ENCODE results near the gene TK1.

Gene TK1

GRCh38 chr17:78219396-78220150 is 32.7 kb upstream of the TK1 start:
- DNase-seq (ENCODE audit: low spot score) = no peak

DNA sequence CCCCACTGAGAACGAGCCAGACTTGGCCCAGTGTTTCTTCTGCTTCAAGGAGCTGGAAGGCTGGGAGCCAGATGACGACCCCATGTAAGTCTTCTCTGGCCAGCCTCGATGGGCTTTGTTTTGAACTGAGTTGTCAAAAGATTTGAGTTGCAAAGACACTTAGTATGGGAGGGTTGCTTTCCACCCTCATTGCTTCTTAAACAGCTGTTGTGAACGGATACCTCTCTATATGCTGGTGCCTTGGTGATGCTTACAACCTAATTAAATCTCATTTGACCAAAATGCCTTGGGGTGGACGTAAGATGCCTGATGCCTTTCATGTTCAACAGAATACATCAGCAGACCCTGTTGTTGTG is 27.8 kb upstream of the TK1 start:
- no peak for DNase-seq (ENCODE audit: low spot score)

GRCh38 chr17:78214016-78214705 is 27.3 kb upstream of the TK1 start, which contains the start of gene BIRC5:
Gene BIRC5 (plus strand): TSS chr17:78214253. CDS start chr17:78214317, 64 bp downstream.
- peak; percentile 89 for DNase-seq (ENCODE audit: low spot score)

DNA sequence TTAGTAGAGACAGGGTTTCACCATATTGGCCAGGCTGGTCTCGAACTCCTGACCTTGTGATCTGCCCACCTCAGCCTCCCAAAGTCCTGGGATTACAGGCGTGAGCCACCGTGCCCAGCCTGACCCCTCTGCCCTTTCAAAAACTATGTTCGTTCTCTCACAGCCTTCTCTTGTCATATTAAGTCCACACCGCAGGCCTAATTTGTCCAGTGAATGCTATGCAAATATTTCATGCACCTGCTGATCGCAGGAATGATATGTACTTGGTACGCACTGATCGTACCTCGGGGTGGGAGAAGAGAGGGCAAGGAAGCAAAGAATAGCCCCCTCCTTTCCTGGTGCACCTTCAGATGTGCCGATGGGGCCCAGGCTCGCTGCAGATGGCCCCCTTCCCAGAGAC is 24.2 kb upstream of the TK1 start:
- no peak for DNase-seq (ENCODE audit: low spot score)

- DNase-seq (ENCODE audit: low spot score) = no peak
Measured at GRCh38 chr17:78210111-78210510, 23.3 kb upstream of the TK1 start.

DNA sequence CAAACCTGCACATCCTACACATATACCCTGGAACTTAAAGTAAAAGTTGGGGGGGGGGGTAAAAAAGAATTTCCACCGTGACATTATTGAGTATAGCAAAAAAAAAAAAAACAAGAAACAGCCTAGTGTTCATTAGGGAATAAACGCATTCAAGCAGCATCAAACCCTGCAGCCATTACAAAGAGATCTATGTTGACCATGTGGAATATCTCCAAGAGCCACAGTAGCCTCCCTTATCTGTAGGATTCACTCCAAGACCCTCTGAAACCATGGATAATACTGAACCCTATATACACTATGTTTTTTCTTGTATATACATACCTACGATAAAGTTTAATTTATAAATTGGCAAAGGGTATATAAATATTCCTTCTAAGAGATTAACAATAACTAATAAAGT is 21.6 kb upstream of the TK1 start:
- no peak for DNase-seq (ENCODE audit: low spot score)

- no peak for DNase-seq (ENCODE audit: low spot score)
Measured at GRCh38 chr17:78206298-78206697, 19.4 kb upstream of the TK1 start.

DNA sequence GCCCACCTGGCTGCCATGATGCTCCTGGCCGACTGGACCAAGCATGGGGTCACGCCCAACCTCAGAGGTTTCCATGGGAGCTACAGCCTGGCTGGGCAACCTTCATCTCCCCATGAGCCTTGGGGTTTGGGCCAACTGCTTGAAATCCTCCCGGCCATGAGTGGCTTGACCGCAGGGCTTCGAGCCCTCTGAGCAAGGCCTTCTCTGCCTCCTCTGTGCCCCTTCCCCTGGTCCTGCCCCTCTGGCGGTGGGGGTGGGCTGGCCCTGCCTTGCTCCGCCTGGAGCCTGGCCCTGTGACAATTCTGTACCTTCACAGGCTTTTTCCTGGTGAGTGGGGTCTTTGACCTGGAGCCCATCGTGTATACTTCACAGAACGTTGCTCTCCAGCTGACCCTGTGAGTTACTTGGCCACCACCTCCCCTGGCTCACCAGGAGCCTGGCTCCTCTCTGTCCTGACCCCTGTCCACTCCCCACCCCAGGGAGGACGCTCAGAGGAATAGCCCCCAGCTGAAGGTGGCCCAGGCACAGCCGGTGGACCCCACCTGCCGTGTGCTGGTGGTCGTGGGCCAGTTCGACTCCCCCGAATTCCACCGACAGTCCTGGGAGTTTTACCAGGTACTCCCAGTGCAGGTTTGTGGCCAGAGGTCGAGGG is 18.4 kb upstream of the TK1 start:
- no peak for DNase-seq (ENCODE audit: low spot score)

DNA sequence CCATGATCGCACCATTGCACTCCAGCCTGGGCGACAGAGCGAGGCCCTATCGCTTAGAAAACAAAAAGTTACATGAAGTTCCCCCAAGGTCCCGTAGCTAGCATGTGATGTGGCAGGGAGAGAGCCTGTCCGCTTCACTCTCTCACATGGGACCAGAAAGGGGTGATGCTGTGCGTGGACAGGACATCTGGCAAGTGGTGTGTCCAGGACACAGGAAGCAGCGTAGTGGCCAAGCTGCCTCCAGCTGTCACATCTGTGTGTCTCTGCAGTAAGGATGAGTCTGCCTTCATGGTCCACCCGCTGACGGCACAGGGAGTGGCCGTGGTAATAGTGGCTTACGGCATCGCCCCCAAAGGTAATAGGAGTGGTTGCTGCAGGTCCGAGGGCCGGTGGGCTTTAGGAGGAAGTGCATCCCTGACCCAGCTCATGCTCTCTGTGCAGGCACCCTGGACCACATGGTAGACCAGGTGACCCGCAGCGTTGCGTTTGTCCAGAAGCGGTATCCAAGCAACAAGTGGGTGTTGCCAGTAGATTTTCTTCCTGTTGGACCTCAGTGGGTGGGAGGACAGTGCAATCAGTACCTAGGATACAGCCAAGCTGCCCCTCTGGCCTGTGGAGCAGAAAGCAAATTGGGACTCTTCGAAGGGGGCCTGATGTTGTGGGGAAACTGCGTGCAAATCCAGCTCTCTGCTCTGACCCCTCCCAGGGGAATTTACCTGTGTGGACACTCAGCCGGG is 17.7 kb upstream of the TK1 start:
- DNase-seq (ENCODE audit: low spot score) = no peak

- DNase-seq (ENCODE audit: low spot score) = no peak
Measured at GRCh38 chr17:78202666-78203065, 15.8 kb upstream of the TK1 start.

- DNase-seq (ENCODE audit: low spot score) = no peak
Measured at GRCh38 chr17:78200451-78200850, 13.6 kb upstream of the TK1 start.

GRCh38 chr17:78197147-78197832 is 10.4 kb upstream of the TK1 start:
- no peak for DNase-seq (ENCODE audit: low spot score)

GRCh38 chr17:78196716-78197115 is 9.9 kb upstream of the TK1 start:
- no peak for DNase-seq (ENCODE audit: low spot score)

DNA sequence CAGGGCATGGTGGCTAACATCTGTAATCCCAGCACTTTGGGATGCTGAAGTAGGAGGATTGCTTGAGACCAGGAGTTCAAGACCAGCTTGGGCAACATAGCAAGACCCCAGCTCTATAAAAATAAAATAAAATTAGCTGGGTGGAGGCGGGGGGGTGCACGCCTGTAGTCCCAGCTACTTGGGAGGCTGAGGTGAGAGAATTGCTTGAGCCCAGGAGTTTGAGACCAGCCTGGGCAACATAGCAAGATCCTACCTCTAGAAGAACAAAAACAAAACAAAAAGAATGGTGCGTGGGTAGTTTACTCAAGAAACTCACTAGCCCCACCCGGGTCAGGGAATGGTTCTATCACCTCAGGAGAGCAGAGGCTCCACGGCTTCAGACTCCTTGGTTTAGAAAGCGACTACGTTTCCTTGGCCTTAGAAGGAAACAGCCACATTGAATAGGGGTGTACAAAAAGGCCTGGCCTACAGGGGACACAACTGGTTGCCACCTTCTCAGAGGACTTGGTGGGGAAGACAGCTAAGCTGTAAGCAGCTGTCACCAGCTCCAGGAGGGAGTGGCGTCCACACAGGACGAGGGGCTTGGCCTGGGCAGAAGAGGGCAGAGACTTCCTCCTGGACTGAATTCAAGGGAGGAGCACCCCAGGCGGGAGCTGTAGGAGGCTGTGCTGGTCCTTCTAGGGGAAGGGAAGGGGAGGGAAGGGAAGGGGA is 716 bp downstream of the TK1 start:
- peak; percentile 77 for DNase-seq (ENCODE audit: low spot score)

DNA sequence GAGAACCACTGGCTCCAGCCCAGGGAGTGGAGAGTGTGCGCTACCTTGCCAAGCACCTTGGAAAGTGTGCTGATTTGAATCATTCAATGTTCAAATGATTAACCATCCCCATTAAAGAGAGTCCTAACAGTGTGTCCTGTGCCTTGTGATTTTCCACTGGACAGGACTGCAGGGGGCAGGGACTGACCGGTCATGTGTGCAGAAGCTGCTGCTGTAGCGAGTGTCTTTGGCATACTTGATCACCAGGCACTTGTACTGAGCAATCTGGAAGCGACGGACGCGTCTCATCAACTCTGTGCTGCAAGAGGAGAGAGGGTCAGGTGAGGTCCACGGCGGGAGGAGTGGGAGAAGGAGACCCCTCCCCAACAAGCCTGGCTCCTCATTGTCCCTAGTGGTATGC is 2.0 kb downstream of the TK1 start:
- no peak for DNase-seq (ENCODE audit: low spot score)

- no peak for DNase-seq (ENCODE audit: low spot score)
Measured at GRCh38 chr17:78184351-78184750, 2.5 kb downstream of the TK1 start.

DNA sequence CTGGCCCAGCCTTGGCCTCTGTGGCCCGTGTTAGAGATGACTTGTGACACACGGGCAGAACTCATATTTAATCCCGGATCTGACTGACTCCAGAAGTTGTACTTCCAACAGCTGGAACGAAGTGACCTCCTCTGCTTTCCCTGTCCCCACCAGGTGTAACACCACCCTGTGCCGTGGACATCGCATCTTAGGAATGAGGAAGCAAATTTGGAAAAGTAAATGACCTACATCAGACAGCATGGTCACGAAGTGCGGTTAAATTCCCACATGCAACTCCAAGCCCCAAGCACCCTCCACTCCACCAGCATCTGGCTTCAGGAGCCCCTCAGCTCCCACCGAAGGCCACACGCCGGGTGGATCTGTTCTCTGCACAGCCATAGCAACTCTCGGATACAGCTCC is 2.9 kb downstream of the TK1 start:
- DNase-seq (ENCODE audit: low spot score) = no peak

- DNase-seq (ENCODE audit: low spot score) = no peak
Measured at GRCh38 chr17:78182504-78182903, 4.3 kb downstream of the TK1 start.

DNA sequence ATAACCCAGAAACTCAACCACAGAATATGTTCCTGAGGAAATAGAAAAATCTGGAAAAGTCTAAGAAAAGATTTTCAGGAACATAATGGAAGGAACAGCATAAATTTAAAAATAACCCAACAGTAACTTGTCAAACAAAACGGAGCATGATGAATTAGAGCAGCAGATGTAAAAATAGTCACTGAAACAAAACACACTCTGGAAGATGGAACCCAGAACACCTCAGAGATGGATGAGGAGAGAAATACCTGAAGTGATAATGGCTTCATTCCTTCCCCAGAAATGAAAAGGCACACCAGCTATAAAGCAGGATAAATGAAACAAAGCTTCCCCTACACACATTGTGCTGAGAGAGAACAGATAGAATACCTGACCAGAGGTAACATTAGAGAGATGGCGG is 6.3 kb downstream of the TK1 start:
- no peak for DNase-seq (ENCODE audit: low spot score)

- DNase-seq (ENCODE audit: low spot score) = no peak
Measured at GRCh38 chr17:78180083-78180482, 6.8 kb downstream of the TK1 start.

DNA sequence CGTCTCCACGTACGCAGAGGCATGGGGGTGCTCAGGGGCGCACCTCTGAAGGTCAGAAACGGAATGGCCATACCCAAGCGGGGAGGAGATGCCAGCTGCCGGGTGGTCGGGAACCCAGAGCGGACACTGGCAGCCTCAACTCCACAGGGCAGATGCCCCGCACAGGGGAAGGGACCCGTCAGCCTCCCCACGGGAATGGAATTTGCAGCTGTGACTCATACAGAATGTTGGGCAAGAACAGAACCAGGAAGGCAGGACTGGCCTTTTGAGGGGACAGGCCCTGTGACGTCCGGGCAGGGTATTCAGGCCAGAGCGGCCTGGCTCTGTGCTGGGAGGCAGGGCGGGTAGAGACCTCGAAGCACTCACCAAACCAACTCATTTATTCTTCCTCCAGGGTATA is 7.5 kb downstream of the TK1 start:
- no peak for DNase-seq (ENCODE audit: low spot score)
